Measurements from ENCODE around the gene PLAC9.

PLAC9 gene

GRCh38 chr10:80184291-80184690 lies 51.8 kb downstream of the PLAC9 start:
- no peak for DNase-seq (ENCODE audit: low spot score)

GRCh38 chr10:80185578-80186299 lies 53.2 kb downstream of the PLAC9 start:
- DNase-seq (ENCODE audit: low spot score) = no peak

GRCh38 chr10:80186364-80187012 lies 54.0 kb downstream of the PLAC9 start:
- no peak for DNase-seq (ENCODE audit: low spot score)

GRCh38 chr10:80187060-80187459 lies 54.5 kb downstream of the PLAC9 start:
- no peak for DNase-seq (ENCODE audit: low spot score)

- DNase-seq (ENCODE audit: low spot score) = peak; percentile 90
These were observed 55.2 kb downstream of the PLAC9 start for GRCh38 chr10:80187465-80188409.

- DNase-seq (ENCODE audit: low spot score) = no peak
These were observed 56.2 kb downstream of the PLAC9 start for GRCh38 chr10:80188713-80189112.

GRCh38 chr10:80191589-80192270 lies 59.2 kb downstream of the PLAC9 start:
- DNase-seq (ENCODE audit: low spot score) = peak; percentile 48

- DNase-seq (ENCODE audit: low spot score) = no peak
These were observed 60.0 kb downstream of the PLAC9 start for GRCh38 chr10:80192553-80192952.

- DNase-seq (ENCODE audit: low spot score) = no peak
These were observed 62.0 kb downstream of the PLAC9 start for GRCh38 chr10:80194373-80195045.
